ENCODE data around the gene MBNL1.

- TF ChIP-seq POLR2AphosphoS5 (IDR thresholded peaks at IDR 0.05; ENCODE audit: borderline replicate concordance, low read depth, low read length) (no peak), EZH2 (IDR thresholded peaks at IDR 0.05) (no peak), FOXP2 (optimal IDR thresholded peaks at IDR 0.05; ENCODE audit: control extremely low read depth, extremely low read length, insufficient read depth) (no peak)
Measured at GRCh38 chr3:152357587-152357986, 88.9 kb downstream of the MBNL1 start.
